H9 (cell line): ENCODE measurements around the gene ENG. TPM values are rescaled to one million over a fixed set of nuclear protein-coding genes. Genes with fewer than 3 reads are reported as not detected.
A peak's percentile ranks its signal among the peaks of the same experiment; 100 is the strongest.

ENCODE experiments used
- DNase-seq: peaks from one replicate; pipeline ENCODE4 v3.0.0-alpha.2; 2017
- H2AFZ ChIP-seq: one replicate; pipeline ENCODE4 v1.6.1; 2013; ENCODE audit warnings: mild to moderate bottlenecking, low read length, control low read depth, moderate library complexity
- H2AK5ac ChIP-seq: 2 replicates; pipeline ENCODE4 v1.6.1; 2013; ENCODE audit warnings: low read length, control low read depth, mixed read lengths; ENCODE audit not compliant: insufficient read length
- H2BK120ac ChIP-seq: one replicate; pipeline ENCODE4 v1.6.1; 2013; ENCODE audit warnings: low read depth, mild to moderate bottlenecking, low read length, control low read depth, inconsistent platforms; ENCODE audit not compliant: poor library complexity, severe bottlenecking
- H2BK12ac ChIP-seq: 2 replicates; pipeline ENCODE4 v1.6.1; 2013; ENCODE audit warnings: low read length, control low read depth, mixed read lengths, low read depth; ENCODE audit not compliant: insufficient read length
- H2BK15ac ChIP-seq: 2 replicates; pipeline ENCODE4 v1.6.1; 2013; ENCODE audit warnings: low read depth, low read length, control low read depth
- H2BK20ac ChIP-seq: one replicate; pipeline ENCODE4 v1.6.1; 2013; ENCODE audit warnings: low read depth, mild to moderate bottlenecking, low read length, control low read depth, inconsistent platforms; ENCODE audit not compliant: poor library complexity, severe bottlenecking
- H2BK5ac ChIP-seq: 2 replicates; pipeline ENCODE4 v1.6.1; 2013; ENCODE audit warnings: low read length, control low read depth, mixed read lengths; ENCODE audit not compliant: insufficient read length
- H3K14ac ChIP-seq: 2 replicates; pipeline ENCODE4 v1.6.1; 2013; ENCODE audit warnings: low read length, control low read depth; ENCODE audit not compliant: insufficient read depth
- H3K18ac ChIP-seq: 2 replicates; pipeline ENCODE4 v1.6.1; 2013; ENCODE audit warnings: low read depth, mild to moderate bottlenecking, mixed read lengths, low read length, control low read depth; ENCODE audit not compliant: insufficient read length
- H3K23ac ChIP-seq: 2 replicates; pipeline ENCODE4 v1.6.1; 2013; ENCODE audit warnings: low read length, control low read depth, mixed read lengths, low read depth; ENCODE audit not compliant: insufficient read length
- H3K23me2 ChIP-seq: 2 replicates; pipeline ENCODE4 v1.6.1; 2013; ENCODE audit warnings: low read depth, mild to moderate bottlenecking, mixed read lengths, low read length, control low read depth; ENCODE audit not compliant: insufficient read length, poor library complexity, severe bottlenecking
- H3K27ac ChIP-seq: 2 replicates; pipeline ENCODE4 v1.5.1; 2013; ENCODE audit warnings: low read length, control low read depth, mixed read lengths, low read depth; ENCODE audit not compliant: insufficient read length
- H3K27me3 ChIP-seq: 2 replicates; pipeline ENCODE4 v1.6.1; 2013; ENCODE audit warnings: low read length, control low read depth, inconsistent platforms; ENCODE audit not compliant: insufficient read depth
- H3K4ac ChIP-seq: 2 replicates; pipeline ENCODE4 v1.6.1; 2013; ENCODE audit warnings: low read depth, mild to moderate bottlenecking, control low read depth, inconsistent platforms, low read length, moderate library complexity
- H3K4me1 ChIP-seq: 2 replicates; pipeline ENCODE4 v1.6.1; 2013; ENCODE audit warnings: low read length, control low read depth, inconsistent platforms; ENCODE audit not compliant: insufficient read depth
- H3K4me2 ChIP-seq: 2 replicates; pipeline ENCODE4 v1.6.1; 2013; ENCODE audit warnings: low read length, control low read depth, mixed read lengths; ENCODE audit not compliant: insufficient read length, insufficient read depth
- H3K56ac ChIP-seq: 2 replicates; pipeline ENCODE4 v1.6.1; 2013; ENCODE audit warnings: low read depth, mild to moderate bottlenecking, mixed read lengths, low read length, control low read depth; ENCODE audit not compliant: insufficient read length
- H3K79me1 ChIP-seq: 2 replicates; pipeline ENCODE4 v1.6.1; 2013; ENCODE audit warnings: low read depth, mild to moderate bottlenecking, moderate library complexity, low read length, control low read depth, inconsistent platforms; ENCODE audit not compliant: insufficient read depth, poor library complexity, severe bottlenecking
- H3K79me2 ChIP-seq: 2 replicates; pipeline ENCODE4 v1.6.1; 2013; ENCODE audit warnings: low read length, control low read depth, inconsistent platforms; ENCODE audit not compliant: insufficient read depth
- H3K9ac ChIP-seq: 2 replicates; pipeline ENCODE4 v1.6.1; 2013; ENCODE audit warnings: low read length, control low read depth, mixed read lengths; ENCODE audit not compliant: insufficient read length; ENCODE audit errors: extremely low read depth
- H3K9me3 ChIP-seq: one replicate; pipeline ENCODE4 v1.6.1; 2013; ENCODE audit warnings: low read depth, low read length, inconsistent platforms; ENCODE audit not compliant: control insufficient read depth
- H3T11ph ChIP-seq: one replicate; pipeline ENCODE4 v1.6.1; 2013; ENCODE audit warnings: mild to moderate bottlenecking, low read length, control low read depth, inconsistent platforms
- H4K20me1 ChIP-seq: one replicate; pipeline ENCODE4 v1.6.1; 2013; ENCODE audit not compliant: control insufficient read depth, insufficient read length, insufficient read depth
- H4K5ac ChIP-seq: 2 replicates; pipeline ENCODE4 v1.6.1; 2013; ENCODE audit warnings: low read depth, mild to moderate bottlenecking, mixed read lengths, low read length, control low read depth; ENCODE audit not compliant: insufficient read length
- H4K8ac ChIP-seq: replicated peaks from 2 replicates; pipeline ENCODE4 v1.6.1; 2013; ENCODE audit warnings: low read length, control low read depth, mixed read lengths, low read depth; ENCODE audit not compliant: insufficient read length
- H4K91ac ChIP-seq: 2 replicates; pipeline ENCODE4 v1.6.1; 2013; ENCODE audit warnings: low read depth, mild to moderate bottlenecking, moderate library complexity, mixed read lengths, low read length, control low read depth; ENCODE audit not compliant: insufficient read length
- H3K27ac Mint-ChIP-seq, 3 experiments: 2 replicates in 2 of 3; 3 replicates in 1 of 3; pipeline ENCODE4 v1.8.0; 2020 to 2021; ENCODE audit warnings: mixed read lengths in 3 of 3, mild to moderate bottlenecking in 1 of 3, moderate library complexity in 1 of 3
- H3K27me3 Mint-ChIP-seq: 2 replicates; pipeline ENCODE4 v1.8.0; 2021; ENCODE audit warnings: low read depth, mild to moderate bottlenecking, moderate library complexity, mixed read lengths
- H3K36me3 Mint-ChIP-seq, 3 experiments: 2 replicates in 2 of 3; 3 replicates in 1 of 3; pipeline ENCODE4 v1.8.0; 2020 to 2021; ENCODE audit warnings: low read depth in 3 of 3, mixed read lengths in 3 of 3; ENCODE audit not compliant: insufficient read depth in 1 of 3
- H3K4me1 Mint-ChIP-seq, 2 experiments: 2 replicates each; pipeline ENCODE4 v1.8.0; 2020; ENCODE audit warnings: mixed read lengths in 2 of 2
- H3K4me3 Mint-ChIP-seq, 2 experiments: 2 replicates in 1 of 2; 3 replicates in 1 of 2; pipeline ENCODE4 v1.8.0; 2020 to 2021; ENCODE audit warnings: mild to moderate bottlenecking in 2 of 2, mixed read lengths in 2 of 2, moderate library complexity in 1 of 2
- H3K9me3 Mint-ChIP-seq, 2 experiments: 2 replicates in 1 of 2; 3 replicates in 1 of 2; pipeline ENCODE4 v1.8.0; 2020; ENCODE audit warnings: mild to moderate bottlenecking in 2 of 2, mixed read lengths in 2 of 2, moderate library complexity in 1 of 2
- CTCF ChIP-seq: fragments of 200-600 bp; sonication (generic); conservative IDR thresholded peaks from 3 replicates; pipeline ENCODE4 v1.8.0; 2021; ENCODE audit warnings: antibody characterized with exemption, mild to moderate bottlenecking
- WGBS: extraction: QIAGEN DNeasy Blood & Tissue Kit; methylation state at CpG from one replicate; pipeline ENCODE4 v1.1.7; 2013; ENCODE audit warnings: missing lambda C conversion rate, low lambda C conversion rate, mixed read lengths; ENCODE audit not compliant: insufficient read length; ENCODE audit errors: extremely low coverage; 5-methylcytosine and 5-hydroxymethylcytosine counted together
- total RNA-seq: library from RNA; stranded (reverse); gene quantifications from 2 replicates; pipeline ENCODE4 v1.2.1, GENCODE V29; 2021

The ENG gene
- total RNA-seq, 1 experiment from 2014 or later: 2.1 TPM

GRCh38 chr9:127856094-127856728 is 1.8 kb upstream of the ENG start:
- WGBS: no CpG with 5 or more reads among the region's 11 CpGs
- Histone ChIP-seq H3K18ac (no peak overlapping the region), H4K20me1 (no peaks in the 10 kb centered on the region), H2AFZ (no peak overlapping the region), H2BK20ac (no peak overlapping the region), H2BK5ac (no peak overlapping the region), H4K8ac (no peak overlapping the region), H3K27ac (no peak overlapping the region), H3K4ac (no peak overlapping the region), H3K9me3 (no peaks in the 10 kb centered on the region), H3K56ac (no peak overlapping the region), H2AK5ac (no peak overlapping the region), H2BK15ac (no peak overlapping the region), H2BK12ac (no peak overlapping the region), H3K9ac (no peak overlapping the region), H3K23ac (no peak overlapping the region), H3K79me2 (no peaks in the 10 kb centered on the region), H3K14ac (no peak overlapping the region), H4K91ac (no peak overlapping the region), H2BK120ac (no peak overlapping the region), H3K27me3 (no peaks in the 10 kb centered on the region), H3K4me1 (no peaks in the 10 kb centered on the region), H3K79me1 (no peaks in the 10 kb centered on the region), H3T11ph (no peak overlapping the region), H3K23me2 (peaks cover 3% of the 10 kb centered on the region), H4K5ac (no peak overlapping the region), H3K4me2 (no peak overlapping the region)
- peak overlapping the region in 1 of 3 experiments; percentile 77; a peak in 2 of 7 replicates for H3K27ac Mint-ChIP-seq
- H3K27me3 Mint-ChIP-seq: no peaks in the 10 kb centered on the region; the same call in none of the 2 replicates
- DNase-seq: no peak
- no peak overlapping the region for H3K4me3 Mint-ChIP-seq
- no peaks in the 10 kb centered on the region for H3K9me3 Mint-ChIP-seq
- peaks cover 2 to 9% of the 10 kb centered on the region in 2 experiments; a peak in 2 of 4 replicates for H3K4me1 Mint-ChIP-seq
- no peak for TF ChIP-seq CTCF
- no peaks in the 10 kb centered on the region for H3K36me3 Mint-ChIP-seq
